RPMI8226 (cell line): Measurements from ENCODE around the gene CPB1.

Experiments
- DNase-seq: peaks from one replicate; pipeline ENCODE4 v3.0.0-alpha.2; 2015

The CPB1 gene

GRCh38 chr3:148889828-148890227, 62.2 kb downstream of the CPB1 start:
- DNase-seq = no peak

- DNase-seq = no peak
Measured at GRCh38 chr3:148896062-148896461, 68.5 kb downstream of the CPB1 start.

GRCh38 chr3:148901987-148902791, 74.6 kb downstream of the CPB1 start:
- DNase-seq = no peak

GRCh38 chr3:148903022-148903442, 75.4 kb downstream of the CPB1 start:
- DNase-seq = no peak

GRCh38 chr3:148903941-148904340, 76.3 kb downstream of the CPB1 start:
- no peak for DNase-seq

- DNase-seq = no peak
Measured at GRCh38 chr3:148906667-148907066, 79.1 kb downstream of the CPB1 start.
